SK-N-SH treated with all-trans-retinoic acid at 6 μM for 48 hours (cell line): Measurements from ENCODE around the gene GVQW3.

Experiments used
- ESRRG ChIP-seq: fragments of 250-450 bp; sonication (Bioruptor Pico); IDR thresholded peaks from 2 replicates; pipeline ENCODE4 v1.6.1; 2021; ENCODE audit warnings: mild to moderate bottlenecking
- RARB ChIP-seq: fragments of 250-450 bp; sonication (Bioruptor Pico); IDR thresholded peaks from 2 replicates; pipeline ENCODE4 v1.8.0; 2021; ENCODE audit warnings: mild to moderate bottlenecking, moderate library complexity
- TCF4 ChIP-seq: fragments of 250-450 bp; sonication (Bioruptor Pico); IDR thresholded peaks from 2 replicates; pipeline ENCODE4 v1.8.0; 2021; ENCODE audit warnings: mild to moderate bottlenecking, moderate library complexity, borderline replicate concordance
- ZFP3 ChIP-seq: fragments of 250-450 bp; sonication (Bioruptor Pico); IDR thresholded peaks from 2 replicates; pipeline ENCODE4 v1.5.0; 2020; ENCODE audit warnings: mild to moderate bottlenecking, moderate library complexity
- ZNF565 ChIP-seq: fragments of 450-650 bp; formaldehyde crosslinking; conservative IDR thresholded peaks from 2 replicates; pipeline ENCODE4 v1.5.0; 2020; ENCODE audit warnings: low read depth, mild to moderate bottlenecking, moderate library complexity
- TF ChIP-seq, protein P1 (sequence below): fragments of 250-450 bp; sonication (Bioruptor Pico); IDR thresholded peaks from 2 replicates; pipeline ENCODE4 v1.8.0; 2021; ENCODE audit warnings: low read depth, mild to moderate bottlenecking, moderate library complexity, borderline replicate concordance
- TF ChIP-seq, protein P2 (sequence below): fragments of 250-450 bp; sonication (Bioruptor Pico); IDR thresholded peaks from 2 replicates; pipeline ENCODE4 v1.8.0; 2020; ENCODE audit warnings: mild to moderate bottlenecking, moderate library complexity, borderline replicate concordance

DNA sequence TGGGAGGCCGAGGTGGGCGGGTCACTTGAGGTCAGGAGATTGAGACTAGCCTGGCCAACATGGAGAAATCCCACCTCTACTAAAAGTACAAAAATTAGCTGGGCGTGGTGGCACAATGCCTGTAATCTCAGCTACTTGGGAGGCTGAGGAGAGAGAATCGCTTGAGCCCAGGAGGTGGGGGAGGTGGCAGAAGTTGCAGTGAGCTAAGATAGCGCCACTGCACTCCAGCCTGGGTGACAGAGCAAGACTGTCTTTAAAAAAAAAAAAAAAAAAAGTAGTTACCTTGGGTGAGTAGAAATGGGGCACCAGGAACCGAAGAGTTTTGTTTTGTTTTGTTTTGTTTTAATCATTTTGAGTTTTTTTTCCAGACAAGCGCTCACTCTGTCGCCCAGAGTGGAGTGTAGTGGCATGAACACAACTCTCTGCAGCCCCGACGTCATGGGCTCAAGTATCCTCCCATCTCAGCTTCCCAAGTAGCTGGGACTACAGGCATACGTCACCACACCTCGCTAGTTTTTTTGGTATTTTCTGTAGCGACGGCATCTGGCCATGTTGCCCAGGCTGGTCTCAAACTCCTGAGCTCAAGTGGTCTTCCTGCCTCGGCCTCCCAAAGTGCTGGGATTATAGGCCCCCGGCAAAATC, 16.0 kb upstream of the GVQW3 start:
- TF ChIP-seq, protein P1, sequence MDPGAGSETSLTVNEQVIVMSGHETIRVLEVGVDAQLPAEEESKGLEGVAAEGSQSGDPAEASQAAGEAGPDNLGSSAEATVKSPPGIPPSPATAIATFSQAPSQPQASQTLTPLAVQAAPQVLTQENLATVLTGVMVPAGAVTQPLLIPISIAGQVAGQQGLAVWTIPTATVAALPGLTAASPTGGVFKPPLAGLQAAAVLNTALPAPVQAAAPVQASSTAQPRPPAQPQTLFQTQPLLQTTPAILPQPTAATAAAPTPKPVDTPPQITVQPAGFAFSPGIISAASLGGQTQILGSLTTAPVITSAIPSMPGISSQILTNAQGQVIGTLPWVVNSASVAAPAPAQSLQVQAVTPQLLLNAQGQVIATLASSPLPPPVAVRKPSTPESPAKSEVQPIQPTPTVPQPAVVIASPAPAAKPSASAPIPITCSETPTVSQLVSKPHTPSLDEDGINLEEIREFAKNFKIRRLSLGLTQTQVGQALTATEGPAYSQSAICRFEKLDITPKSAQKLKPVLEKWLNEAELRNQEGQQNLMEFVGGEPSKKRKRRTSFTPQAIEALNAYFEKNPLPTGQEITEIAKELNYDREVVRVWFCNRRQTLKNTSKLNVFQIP (CRISPR knock-in tag) = no peak
- TF ChIP-seq ZNF565 (CRISPR knock-in tag) (no peak), ZFP3 (CRISPR knock-in tag) (no peak), ESRRG (CRISPR knock-in tag) (no peak), RARB (no peak), TCF4 (no peak)
- TF ChIP-seq, protein P2, sequence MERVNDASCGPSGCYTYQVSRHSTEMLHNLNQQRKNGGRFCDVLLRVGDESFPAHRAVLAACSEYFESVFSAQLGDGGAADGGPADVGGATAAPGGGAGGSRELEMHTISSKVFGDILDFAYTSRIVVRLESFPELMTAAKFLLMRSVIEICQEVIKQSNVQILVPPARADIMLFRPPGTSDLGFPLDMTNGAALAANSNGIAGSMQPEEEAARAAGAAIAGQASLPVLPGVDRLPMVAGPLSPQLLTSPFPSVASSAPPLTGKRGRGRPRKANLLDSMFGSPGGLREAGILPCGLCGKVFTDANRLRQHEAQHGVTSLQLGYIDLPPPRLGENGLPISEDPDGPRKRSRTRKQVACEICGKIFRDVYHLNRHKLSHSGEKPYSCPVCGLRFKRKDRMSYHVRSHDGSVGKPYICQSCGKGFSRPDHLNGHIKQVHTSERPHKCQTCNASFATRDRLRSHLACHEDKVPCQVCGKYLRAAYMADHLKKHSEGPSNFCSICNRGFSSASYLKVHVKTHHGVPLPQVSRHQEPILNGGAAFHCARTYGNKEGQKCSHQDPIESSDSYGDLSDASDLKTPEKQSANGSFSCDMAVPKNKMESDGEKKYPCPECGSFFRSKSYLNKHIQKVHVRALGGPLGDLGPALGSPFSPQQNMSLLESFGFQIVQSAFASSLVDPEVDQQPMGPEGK (CRISPR knock-in tag) = no peak
